NCI-H146 (cell line): ENCODE data around the gene SEC14L2.
"Not testable (repeated sequence)": the region's sequence is repeated elsewhere in the genome, so short reads cannot be mapped to it uniquely, and the experiment has no call there.

Experiments
- DNase-seq: peaks from one replicate; lab custom pipeline; 2025; lab: John Stamatoyannopoulos, UW

The SEC14L2 gene

DNA sequence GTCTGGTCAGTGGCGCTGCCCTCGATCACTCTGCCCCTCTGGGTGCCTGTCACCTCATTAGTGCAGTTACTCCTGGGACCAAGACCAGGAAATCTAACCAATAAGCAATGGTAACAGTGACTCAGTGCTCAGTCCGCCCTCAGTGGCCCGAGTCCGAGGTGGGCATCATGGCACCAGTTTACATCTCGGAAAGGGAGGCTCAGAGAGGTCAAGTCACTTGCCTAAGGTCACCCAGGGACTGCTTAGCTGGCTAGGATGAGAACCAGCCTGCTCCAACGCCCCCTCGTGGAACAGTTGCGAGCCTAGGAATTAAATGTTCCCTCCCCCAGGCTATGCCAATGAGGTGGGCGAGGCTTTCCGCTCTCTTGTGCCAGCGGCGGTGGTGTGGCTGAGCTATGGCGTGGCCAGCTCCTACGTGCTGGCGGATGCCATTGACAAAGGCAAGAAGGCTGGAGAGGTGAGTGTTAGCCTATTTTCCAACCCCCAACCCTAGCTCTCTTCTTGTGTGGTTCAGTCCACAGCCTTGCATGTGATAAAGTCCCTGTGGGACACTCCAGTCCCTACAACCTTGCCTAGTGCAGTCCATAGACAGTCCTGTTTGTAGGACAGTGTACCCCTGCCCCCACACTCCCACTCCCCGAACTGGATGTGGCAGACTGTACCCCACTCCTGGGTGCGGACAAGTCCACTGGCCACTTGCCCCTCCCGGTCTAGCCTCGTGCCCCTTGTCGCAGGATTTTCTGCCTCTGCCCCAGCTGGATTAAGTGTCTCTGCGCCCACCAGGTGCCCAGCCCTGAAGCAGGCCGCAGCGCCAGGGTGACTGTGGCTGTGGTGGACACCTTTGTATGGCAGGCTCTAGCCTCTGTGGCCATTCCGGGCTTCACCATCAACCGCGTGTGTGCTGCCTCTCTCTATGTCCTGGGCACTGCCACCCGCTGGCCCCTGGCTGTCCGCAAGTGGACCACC, 29.9 kb downstream of the SEC14L2 start:
- DNase-seq = peak; percentile 57

- DNase-seq = no peak
Measured at GRCh38 chr22:30427871-30428270, 31.1 kb downstream of the SEC14L2 start.

DNA sequence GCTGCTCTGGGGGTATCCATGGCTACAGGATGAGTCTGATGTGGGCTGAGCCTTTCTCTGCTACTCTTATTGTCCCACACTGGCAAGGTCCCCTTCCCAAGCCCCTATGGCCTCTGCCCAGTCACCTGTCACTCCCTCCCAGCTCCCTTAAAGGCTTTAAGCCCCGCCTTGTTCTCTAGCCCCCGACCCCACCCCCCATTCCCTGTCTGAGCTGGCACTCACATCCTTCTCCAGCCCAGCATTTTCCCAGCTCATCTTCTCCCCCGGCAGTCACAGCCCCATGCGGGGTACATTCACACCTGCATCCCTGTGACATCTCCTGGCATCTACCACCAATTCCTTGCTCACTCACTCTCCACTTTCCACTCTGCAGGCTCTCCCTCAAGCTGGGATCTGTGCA, 33.1 kb downstream of the SEC14L2 start:
- no peak for DNase-seq

DNA sequence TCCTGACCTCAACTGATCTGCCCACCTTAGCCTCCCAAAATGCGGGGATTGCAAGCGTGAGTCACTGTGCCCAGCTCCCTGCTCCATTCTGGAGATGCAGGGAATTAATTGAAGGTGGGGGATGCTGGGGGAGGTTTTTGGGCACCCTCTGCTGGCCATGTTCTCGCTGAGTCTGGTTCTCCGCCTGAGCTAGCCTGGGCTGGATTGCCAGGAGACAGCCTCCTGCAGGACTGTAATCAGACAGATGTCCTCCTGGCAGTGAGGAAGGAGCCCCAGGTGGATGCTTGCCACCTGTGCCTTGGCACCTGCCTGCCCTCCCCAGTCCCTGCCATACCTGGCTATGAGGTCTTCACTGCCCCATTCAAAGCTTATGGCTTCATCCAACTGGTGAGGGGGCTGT, 34.1 kb downstream of the SEC14L2 start:
- no peak for DNase-seq

DNA sequence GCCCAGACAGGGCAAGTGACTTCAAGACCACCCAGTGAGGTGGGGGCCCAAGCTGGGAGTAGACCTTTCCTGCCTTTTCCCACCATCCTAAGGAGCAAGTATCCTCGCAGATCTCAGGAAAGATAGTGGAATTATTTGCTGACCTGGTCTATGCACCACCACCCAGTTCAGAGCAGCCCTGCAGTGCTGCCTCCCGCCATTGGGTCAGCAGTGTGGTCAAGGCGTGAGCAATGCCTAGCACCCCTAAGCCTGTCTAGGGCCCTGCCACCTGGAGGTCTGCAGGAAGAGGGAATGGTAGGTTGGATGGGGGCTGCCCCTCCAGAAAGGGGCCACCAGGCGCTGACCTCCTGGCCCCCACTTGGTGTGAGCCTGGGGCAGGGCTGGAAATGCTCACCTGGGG, 35.3 kb downstream of the SEC14L2 start:
- DNase-seq = no peak

- no peak for DNase-seq
Measured at GRCh38 chr22:30432520-30432919, 35.7 kb downstream of the SEC14L2 start.

DNA sequence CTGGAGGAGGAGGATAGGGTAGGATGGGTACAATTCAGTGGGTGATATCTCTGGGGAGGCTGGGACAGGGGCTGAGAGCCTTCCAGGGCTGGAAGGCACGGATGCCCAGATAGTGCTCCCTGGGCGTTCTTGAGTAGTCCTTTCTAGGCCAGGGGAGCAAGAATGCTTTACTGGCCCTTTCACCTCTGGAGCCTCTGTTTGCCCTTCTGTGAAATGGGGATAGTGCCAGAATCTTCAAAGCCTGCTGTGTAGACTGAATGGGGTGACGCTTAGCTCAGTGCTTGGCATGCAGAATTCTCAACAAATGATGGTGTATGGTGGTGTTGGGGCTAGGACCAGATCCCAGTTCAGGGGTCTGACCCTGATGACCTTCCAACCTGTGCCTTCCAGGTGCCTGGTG, 36.4 kb downstream of the SEC14L2 start:
- no peak for DNase-seq

GRCh38 chr22:30433773-30434172, 37.0 kb downstream of the SEC14L2 start:
- DNase-seq = no peak

DNA sequence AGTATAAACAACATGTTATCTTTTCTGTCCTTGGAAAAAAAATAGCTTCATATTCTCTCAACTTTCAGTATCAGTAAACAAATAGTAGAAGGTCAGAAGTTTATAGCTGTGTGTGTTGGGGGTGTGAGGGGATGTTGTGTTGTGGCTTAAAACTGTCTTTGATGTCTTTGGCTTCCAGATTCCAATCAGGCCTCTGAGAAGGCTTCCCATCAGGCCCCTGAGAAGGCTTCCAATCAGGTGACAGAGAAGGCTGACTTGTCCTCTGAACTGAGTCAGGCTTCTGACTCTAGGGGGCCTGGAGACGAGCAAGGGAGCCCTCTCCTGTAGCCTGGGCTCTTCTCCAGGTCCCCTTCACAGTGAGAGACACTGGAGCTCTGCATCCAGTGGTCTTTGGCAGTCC, 38.0 kb downstream of the SEC14L2 start:
- no peak for DNase-seq

GRCh38 chr22:30435674-30436126, 38.9 kb downstream of the SEC14L2 start:
- no peak for DNase-seq

- DNase-seq = no peak
Measured at GRCh38 chr22:30436196-30436595, 39.4 kb downstream of the SEC14L2 start.

- no peak for DNase-seq
Measured at GRCh38 chr22:30438559-30438958, 41.7 kb downstream of the SEC14L2 start.

- no peak for DNase-seq
Measured at GRCh38 chr22:30439226-30439625, 42.4 kb downstream of the SEC14L2 start.

GRCh38 chr22:30439836-30440235, 43.0 kb downstream of the SEC14L2 start:
- DNase-seq = no peak

DNA sequence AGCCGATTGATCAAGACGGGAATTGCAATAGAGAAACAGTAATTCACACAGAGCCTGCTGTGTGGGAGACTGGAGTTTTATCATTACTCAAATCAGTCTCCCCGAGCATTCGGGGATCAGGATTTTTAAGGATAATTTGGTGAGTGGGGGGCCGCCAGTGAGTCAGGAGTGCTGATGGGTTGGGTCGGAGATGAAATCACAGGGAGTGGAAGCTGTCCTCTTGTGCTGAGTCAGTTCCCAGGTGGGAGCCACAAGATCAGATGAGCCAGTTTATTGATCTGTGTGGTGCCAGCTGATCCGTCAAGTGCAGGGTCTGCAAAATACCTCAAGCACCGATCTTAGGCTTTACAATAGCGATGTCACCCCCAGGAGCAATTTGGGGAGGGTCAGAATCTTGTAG, 44.3 kb downstream of the SEC14L2 start:
- DNase-seq = no peak

GRCh38 chr22:30444632-30445437, 48.0 kb downstream of the SEC14L2 start:
- peak; percentile 72 for DNase-seq

GRCh38 chr22:30445438-30446145, 48.8 kb downstream of the SEC14L2 start:
- DNase-seq = no peak

DNA sequence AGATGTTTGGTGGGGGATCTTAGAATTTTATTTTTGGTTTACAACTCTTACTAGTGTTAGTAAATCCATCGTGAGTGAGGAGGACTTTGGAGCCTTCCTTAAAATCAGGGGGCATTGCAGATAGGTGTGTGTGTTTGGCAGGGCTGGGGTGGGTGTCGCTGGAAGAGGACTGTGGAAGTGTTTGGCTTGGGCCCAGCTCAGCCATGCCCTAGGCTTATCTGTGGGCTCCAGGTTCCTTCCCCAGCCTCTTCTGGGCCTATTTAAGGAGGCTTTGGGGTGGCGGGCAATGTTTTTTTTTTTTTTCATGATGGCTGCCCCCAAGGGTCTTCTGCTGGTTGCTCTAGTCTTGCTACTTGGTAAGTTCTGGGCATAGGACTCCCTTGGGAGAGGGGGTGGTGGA, 50.8 kb downstream of the SEC14L2 start:
- no peak for DNase-seq

- DNase-seq = not testable (repeated sequence)
Measured at GRCh38 chr22:30451488-30451887, 54.7 kb downstream of the SEC14L2 start.

- no peak for DNase-seq
Measured at GRCh38 chr22:30452861-30453260, 56.0 kb downstream of the SEC14L2 start.

DNA sequence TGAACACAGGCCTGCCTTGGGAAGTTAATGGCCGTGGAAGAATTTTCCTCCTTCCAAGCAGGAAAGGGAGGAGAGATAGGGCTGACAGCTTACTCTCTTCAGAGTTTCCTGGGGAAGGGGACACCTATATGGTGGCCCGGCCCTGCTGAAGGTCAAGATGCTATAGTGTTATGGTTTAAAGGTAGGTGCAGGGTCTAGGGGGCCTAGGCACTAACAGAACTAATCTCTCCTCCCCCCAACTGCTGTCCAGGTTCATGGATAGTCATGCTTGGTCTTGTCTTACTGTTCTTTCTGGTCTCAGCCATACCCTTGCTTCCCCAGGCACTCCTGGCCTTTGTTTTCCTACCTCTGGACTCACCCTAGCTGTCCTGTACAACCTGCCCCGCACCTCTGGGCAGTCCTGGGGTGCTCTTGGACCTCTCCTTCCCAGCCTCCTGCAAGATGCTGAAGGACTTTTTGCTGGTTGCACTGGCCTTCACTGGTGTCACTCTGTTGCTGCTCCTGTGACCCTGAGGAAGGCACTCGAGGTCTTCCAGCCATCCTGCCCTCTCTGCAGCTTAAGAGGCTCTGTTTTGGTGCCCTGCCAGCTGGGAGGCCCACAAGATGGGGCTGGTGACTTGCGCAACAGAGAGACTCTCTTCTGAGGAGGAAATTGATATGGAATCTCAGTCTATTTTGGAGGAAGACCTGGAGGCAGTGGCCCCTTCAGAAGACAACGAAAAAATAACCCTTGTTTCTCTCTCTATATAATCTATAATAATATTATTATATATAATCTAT, 57.1 kb downstream of the SEC14L2 start:
- peak; percentile 3 for DNase-seq
